GM18861 (cell line): ENCODE measurements around the gene CALML5.

Experiments used
- ATAC-seq: cut with Tn5 transposase; IDR thresholded peaks from one replicate; pipeline ENCODE4 v1.9.1; 2021; ENCODE audit not compliant: unreplicated experiment

CALML5 gene

DNA sequence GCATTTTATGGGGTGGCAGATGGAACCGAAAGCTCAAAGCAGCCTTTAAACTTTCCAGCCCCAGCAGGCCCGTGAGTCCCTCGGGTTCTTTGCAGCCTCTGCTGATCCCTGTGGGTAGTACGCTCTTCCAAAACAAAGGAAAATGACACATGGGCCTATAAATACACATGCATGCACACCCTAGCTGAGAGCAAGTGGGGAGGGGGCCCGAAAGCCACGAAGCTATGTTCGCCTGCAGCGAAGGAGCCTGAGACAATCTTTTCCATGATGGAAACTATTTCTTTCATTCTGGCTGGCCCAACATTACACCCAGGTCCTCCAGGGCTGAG, 32.2 kb downstream of the CALML5 start:
- ATAC-seq: no peak

DNA sequence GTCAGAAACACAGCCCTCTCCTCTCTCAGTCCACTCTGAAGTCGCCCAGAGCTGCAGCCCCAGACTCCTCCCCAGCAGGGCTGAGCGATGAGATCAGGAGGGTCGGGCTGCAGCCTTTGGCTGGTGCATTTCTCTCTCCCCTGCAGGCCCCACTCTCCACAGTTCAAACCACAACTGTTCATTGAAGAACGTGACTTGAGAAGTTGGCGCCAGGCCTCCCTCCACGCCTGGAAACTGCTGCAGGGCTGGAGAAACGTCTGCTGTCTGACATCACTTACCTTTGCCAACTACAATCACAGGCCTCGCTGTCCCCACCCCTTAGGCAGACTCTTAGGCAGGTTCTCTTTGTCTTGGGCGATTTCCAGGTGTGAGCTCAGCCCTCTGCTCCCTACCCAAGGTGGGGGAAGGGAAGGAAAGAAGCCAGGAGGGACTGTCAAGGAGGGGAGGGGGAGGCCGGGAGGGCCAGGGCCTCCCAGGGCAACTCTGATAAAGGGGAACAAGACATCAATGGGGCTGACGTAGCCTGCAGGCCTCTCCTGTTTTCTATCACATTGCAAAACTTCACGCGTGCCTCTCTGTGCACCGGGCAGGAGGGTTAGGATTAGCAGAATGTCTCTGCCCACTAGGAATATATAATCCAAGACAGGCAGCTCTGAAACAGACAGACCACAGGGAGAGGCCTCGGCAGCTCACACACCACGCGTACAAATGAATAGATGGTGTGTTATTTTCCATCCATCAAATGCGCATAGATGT, 32.7 kb downstream of the CALML5 start:
- no peak for ATAC-seq

DNA sequence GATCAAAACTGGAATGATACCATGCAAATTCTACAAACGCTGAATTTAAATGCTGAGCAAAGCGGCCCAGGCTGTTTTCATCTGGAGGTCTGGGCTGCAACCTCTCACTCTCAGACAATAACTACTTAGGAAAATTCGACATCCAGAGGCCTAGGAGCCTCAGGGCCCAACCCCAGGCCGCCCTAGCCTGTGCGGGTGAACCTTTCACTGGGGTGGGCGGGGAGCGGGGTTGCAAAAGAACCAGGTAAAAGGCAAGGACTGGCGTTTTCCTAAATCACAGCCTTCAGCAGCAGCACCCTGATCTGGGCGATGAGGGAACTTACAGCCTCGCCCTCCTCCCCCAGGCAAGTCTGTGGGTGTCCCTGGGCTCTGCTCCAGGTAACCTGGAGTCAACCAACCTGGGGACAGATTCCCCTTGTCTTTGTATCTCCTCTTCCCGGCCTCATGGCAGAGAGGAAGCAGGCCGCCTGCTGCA, 33.4 kb downstream of the CALML5 start:
- ATAC-seq: no peak

DNA sequence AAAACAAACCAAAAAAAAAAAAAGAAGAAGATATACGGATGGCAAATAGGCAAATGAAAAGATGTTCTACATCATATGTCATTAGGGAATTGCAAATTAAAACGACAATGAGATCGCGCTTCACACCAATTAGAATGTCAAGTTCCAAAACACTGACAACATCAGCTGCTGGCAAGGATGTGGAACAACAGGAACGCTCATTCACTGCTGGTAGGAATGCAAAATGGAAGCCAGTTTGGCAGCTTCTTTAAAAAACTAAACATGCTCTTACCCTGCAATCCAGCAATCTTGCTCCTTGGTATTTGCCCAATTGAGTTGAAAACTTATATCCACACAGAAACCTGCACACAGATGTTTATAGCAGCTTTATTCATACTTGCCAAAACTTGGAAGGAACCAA, 34.8 kb downstream of the CALML5 start:
- ATAC-seq: no peak

DNA sequence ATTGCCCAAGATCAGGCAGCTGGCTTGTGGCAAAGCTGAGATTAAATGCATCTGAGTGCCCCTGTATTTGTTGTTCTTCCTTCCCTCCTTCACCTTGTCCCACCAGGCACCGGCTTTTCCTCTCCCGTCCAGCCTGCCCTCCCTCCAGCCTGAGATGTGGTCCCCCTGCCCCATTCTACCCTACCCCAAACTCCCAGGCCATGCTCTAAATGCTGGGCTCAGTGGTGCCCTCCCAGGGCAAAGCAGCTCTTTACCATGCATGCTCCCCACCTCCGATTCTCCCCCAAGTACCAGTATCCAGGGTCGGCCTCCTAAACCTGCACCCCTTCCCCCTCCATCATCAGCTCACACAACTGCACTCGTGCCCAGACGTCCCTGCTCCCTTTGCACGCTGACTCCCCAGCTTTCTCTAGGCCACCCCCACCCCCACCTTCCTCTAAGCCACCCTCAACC, 36.5 kb downstream of the CALML5 start:
- ATAC-seq: no peak

DNA sequence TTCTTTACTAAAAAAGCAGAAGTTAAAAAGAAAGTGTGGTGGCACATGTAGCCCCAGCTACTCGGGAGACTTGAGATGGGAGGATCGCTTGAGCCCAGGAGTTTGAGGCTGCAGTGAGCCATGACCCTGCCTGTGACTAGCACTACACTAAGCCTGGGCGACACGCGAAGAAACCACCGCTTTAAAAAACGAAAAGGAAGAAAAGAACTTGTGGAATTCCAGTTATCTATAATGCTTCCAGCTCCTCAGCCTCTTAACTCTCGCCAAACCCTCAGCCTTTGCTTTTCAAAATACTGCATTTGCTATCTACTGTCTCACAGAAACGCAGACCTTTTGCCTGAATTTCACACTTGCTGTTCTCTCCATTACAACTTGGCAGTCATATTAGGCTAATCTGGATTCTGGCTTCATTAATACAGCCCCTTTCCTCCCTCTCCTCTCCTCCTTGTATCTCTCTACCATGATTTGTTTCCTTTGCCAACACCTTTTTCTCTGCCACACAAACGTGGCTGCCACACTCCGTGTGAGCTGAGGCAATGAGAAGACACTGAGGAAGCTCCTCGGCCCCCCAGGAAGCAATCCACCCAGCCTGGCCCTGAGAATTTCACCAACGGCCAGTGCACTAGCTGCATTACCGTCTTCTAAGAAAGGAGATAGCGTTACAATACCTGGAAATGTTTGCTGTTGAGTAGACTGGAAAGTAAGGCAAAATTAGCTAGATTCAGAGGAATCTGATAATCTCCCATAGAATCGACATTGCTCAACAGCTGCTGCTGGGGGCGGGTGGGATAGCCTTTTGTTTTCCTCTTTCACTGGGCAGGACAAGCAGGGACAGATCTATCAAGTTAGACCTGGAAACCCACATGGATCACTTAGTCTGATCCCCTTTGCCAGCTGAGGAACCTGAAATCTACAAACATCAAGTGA, 37.2 kb downstream of the CALML5 start:
- ATAC-seq: no peak

DNA sequence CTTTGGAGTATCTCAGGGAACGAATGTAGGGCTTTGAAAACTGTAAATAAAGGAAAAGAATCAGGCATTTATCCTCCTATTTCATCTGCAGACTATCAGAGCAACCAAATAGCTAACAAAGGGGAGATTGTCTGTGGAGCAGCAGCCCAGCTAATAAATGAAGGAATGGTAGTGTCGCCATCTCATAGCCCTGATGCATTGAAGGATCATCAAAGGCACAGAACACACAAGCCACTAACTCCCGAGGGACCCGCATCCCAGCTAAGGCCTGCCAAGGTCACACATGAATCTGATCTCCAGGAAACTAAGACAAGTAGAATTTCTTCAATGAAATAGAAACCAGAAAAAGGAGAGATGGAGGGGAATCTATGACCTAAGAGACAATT, 38.2 kb downstream of the CALML5 start:
- no peak for ATAC-seq

DNA sequence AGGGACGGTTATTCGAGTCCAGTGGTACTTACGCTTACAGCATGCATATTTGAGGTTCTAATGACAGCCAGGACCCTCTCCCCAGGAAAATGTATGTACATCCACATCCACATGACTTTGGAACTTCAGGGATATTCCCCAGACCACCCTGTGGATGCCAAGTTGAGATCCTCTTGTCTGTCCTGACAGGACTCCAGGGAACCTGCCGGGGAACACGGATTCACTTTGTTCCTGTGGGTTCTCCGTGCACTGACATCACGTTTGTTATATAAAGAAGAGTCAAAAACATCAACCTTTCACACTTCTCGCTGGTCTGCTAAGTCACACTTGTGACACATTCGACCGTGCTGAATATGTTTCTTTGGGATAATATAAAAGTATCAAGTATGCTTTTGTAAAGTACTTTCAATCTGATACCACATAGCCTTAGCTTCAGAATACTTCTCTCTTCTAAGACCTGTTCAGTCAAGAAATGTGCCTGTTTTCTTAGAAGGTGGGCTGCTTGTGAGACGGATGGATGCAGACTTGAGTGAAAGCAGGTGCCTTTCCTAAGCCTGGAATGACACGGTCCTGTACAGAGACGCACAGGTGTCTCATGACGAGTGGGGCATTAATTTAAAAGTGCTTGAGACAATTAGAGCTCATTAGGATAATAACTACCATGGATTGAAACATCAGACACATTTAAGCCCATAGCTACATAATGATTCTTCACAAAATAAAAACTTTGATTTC, 38.7 kb downstream of the CALML5 start:
- no peak for ATAC-seq

DNA sequence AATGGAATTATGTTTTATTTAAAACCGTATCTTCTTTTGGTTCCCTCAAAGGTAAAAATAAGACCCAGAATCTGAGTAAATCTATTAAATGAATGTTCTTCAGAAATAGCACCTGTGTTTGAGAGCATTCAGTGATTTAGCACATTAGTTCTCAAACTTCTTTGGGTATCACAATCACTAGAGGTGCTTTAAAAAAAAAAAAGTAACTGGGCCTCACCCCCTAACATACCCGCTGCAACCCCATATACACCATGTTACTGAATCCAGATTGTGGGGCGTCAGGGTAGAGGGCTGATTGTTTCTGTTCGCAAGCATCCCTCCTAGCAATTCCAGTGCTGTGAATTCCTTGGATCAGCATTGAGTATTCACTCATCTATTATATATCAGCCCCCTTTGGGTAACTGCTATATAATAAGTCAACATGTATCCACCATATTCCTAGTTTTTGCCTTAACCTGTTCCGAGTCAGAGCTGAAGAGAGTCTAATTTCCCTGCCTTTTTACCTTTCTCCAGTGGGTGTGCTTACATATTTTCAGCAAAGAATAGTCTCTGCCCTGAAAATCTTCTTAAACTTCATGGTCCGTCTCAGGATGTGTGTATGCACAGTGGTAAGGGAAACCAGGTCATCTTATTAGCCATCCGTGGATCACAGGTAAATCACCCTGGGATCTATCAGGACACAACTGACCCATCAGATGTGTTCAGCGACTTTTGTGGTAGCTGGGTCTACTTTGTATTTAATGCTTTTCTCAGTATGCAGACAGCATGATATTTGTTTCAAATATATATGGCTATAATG, 40.2 kb downstream of the CALML5 start:
- no peak for ATAC-seq

DNA sequence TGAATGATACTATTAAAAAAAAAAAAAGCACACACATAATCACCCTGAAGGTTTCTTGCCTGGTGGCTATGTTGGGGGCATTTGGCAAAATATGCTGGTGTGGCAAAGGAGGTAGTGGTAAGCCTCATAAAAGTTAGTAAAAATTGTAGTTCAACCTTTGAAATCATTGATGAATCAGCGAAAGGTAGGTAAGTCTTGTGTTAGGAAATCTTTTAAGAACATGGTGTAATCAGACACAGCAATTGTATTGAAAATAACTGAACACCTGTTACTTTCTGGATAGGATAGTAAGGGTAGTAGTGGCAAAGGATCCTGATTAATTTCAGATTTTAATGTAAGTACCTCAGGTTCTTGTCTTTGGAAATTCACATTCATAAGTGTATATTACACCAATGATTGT, 40.9 kb downstream of the CALML5 start:
- no peak for ATAC-seq

DNA sequence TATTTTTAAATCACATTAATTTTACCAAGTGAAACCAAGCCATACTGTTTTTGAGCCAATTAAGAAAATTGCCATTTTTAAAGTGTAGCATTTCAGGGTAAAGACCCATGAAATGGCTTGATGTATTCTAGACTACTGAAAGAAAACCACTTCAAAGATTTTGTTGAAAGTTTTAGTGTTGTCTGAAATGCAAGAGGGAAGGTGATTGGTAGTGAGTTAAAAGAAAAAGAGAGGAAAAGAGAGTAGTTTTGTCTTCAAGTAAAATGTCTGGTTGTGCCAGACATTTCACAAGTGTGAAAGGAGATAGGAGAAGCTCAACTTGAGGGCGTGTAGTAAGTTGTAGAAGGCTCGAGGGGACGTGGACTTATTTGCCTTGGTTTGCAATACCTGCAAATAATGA, 41.6 kb downstream of the CALML5 start:
- no peak for ATAC-seq

DNA sequence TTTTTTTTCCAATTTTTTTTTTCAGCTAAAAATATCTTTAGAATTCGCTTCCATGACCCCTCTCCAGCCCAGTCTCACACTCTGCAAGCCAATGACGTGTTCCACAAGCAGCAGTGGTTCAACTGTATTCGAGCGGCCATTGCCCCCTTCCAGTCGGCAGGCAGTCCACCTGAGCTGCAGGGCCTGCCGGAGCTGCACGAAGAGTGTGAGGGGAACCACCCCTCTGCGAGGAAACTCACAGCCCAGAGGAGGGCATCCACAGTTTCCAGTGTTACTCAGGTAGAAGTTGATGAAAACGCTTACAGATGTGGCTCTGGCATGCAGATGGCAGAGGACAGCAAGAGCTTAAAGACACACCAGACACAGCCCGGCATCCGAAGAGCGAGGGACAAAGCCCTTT, 42.8 kb downstream of the CALML5 start:
- ATAC-seq: no peak

DNA sequence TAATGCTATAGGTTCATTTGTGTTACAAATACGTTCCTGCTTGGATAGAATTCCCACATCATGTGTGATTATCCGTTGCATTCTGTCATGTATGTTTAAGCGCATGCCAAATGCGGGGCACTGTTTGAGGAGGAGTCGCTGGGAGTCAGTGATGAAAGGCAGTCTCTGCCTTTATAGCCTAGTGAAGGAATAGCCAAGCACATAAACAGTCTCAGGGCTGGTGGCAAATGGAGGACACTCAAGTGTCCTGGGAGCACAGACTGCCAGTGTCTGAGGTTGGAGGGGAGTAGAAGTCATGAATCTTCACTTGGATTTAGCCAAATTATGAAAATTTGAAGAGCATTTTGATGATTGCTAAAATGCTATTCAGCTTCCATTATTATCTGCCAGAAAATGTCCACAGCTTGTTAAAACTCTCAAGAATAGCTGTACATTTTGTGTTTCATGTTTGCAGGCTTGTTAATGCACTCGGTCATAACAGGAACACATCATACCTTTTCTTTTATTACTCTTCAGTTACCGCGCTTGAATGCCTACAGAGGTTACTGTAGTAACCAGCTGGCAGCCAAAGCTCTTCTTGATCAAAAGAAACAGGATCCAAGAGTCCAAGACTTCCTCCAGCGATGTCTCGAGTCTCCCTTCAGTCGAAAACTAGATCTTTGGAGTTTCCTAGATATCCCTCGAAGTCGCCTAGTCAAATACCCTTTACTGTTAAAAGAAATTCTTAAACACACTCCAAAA, 45.5 kb downstream of the CALML5 start:
- ATAC-seq: no peak

DNA sequence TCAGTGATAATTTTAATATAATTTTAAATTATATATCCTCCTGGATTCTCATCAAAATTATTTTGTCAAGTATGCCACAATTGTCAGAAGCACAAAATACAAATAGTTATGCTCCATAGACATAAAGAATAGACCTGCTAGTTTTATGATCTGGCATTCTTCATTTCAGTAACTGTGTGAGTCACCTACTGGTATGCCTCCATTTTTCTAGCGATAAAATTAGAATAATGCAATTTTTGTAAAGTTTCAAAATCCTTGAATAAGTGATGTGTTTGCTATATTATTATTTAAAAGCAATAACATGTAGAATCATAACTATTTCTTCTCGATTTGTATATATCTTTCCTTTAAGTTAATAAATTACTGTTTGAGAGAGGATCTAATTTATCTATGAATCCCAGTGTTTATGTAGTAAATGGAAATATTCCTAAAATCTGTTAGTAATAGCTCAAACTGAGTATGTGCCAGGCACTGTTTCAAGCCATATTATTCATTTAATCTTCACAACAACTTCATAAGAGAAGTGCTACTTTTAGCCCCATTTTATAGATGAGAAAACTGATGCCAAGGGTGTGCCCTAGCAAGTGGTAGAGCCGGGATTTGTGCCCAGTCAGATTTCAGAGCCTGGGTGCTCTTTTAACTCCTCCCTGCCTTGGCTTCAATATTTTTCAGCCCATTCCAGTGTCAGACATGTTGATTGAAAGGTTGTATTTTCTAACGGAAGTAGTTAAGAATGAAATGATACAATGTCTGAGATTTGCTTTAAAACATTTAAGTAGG, 48.6 kb downstream of the CALML5 start:
- ATAC-seq: no peak

DNA sequence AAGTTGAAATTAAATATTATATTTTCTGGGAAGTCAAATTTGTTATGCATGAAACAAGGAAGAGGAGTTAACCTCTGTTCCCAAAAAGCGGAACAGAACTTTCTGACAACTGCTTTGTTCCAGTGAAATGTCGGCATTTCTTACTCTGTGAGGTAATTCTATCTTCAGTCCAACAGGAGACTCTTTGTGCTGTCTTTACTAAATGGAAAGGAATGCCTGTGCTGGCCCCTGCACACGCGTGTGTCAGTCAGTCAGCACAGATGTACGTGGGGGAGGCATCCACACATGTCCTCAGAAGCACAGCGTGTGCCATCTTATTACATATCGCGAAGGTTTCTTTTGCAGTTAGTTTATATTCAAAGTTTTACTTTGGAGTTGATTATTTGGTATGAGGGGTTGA, 49.5 kb downstream of the CALML5 start:
- ATAC-seq: no peak

DNA sequence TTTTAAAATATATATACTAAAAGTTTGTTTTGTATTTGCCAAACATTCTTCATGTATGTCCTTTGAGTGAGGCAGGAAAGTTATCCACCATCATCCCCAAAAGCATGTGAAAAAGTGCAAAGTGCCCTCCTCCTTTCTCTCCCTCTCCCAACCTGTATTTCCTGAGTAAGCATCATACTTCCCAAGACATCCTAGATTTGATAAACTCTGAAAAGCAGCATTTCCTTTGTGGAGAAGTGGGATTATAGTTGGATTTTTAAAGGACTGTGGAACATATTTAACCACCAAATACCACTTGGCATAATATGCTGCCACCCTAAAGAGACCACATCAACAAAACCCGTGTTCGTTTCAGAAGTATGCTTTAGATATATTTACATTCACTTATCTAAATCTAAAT, 50.1 kb downstream of the CALML5 start:
- ATAC-seq: no peak
